T47D (cell line): Measurements from ENCODE around the gene APBA1.

Experiments used
- DNase-seq, 2 experiments: peaks; one replicate each; pipeline versions ENCODE4 v3.0.0 to v3.0.0-alpha.2; 2011 to 2012; ENCODE audit warnings: low read depth in 1 of 2, low spot score in 1 of 2
- JUND ChIP-seq: IDR thresholded peaks from 2 replicates; pipeline ENCODE4 v1.6.1; 2012; ENCODE audit warnings: low read depth
- in situ Hi-C: cut with HindIII; loops from 2 replicates; pipeline ENCODE4 v1.10.0; 2016; ENCODE audit warnings: low sequenced_read_pairs, low pct_unique_long_range_greater_than_20kb

Gene APBA1

DNA sequence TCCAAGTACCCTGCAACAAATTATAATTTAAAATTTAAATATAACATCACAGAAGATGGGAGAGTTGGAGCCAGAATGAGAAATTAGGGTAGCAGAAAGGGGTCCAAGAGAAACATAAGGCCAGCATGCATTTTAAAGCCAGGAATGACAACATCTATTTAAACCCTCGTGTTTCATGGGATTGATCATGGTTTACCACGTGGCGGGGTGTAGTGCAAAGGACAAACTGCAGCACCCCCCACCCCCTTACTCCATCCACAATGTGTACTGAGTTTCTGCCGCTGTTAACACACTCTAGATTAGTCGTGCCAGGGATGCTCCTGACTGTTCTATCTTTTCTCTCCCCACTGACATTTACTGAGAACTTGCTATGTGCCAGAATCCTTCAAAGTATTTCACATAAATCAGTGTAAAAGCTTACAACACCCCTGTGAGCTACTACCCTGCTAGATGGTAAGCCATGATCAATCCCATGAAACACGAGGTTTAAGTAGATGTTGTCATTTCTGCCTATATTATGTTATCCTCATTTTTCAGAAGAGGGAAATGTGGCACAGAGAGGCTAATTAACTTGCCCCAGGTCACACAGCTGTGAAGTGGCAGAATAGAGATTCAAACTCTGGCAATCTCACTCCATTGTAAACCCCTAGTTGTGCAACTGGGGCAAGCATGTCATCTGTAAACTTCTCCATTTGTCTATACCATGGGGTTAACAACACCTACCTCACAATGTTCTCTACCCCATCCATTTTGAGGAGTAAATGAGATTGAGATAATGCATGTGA is 210.9 kb downstream of the APBA1 start:
- in situ Hi-C loops = no loop called here
- DNase-seq = no peak
- no peak for TF ChIP-seq JUND

DNA sequence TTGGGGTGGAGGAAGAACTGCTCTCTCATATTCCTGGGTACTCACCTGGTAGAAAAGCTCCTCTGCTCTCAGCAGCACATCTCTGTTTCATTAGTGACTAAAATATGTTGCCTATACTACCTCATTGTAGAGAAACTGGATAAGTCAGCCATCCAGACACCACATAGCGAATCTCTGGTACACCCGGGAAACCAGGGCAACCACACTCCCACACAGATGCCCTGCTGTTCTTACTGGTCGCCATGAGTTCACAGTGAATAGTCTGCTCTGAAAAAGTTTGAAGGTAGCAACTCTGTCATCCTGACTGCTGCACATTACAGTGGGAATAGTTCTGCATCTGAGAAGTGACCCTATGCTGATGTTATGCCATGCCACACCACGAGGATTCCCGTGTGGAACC is 212.2 kb downstream of the APBA1 start:
- DNase-seq = no peak
- in situ Hi-C loops = no loop called here
- TF ChIP-seq JUND = no peak

DNA sequence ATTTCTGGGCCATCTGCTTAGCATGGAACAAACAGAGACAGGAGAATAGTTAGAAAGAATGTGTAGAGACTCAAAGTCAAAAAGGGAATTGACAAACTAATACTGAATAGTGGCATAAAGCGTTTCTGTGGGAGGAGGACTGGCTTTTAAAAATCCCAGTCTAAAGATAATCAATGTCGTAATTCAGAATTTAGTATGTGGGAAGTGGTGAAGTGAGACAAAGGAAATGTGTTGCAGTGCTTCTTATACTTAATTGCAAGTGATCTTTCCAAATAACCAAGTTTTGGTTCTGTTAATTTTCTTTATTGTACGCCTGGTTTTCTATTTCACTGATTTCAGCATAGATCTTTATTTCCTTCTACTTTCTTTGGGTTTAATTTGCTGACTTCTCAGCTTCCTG is 214.0 kb downstream of the APBA1 start:
- no peak for DNase-seq
- in situ Hi-C loops = no loop called here
- TF ChIP-seq JUND = no peak

DNA sequence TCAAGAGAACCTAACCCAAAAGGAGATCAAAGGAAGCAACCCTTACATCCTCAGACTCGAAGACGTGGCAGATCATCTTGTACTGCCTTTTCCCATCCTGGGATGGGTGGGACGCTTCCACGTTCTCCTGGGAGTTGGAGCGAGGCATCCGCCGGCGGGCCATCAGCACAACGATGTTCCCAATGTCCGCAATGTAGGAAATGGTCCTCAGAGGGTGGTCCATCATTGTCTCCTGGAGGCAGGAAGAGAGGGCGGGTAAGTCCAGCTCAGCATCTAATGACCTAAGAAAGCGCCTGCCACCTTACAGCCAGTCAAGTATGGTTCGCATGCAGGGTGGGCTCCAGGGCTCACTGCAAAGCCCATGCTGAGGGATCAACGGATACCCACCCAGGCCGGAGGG is 216.0 kb downstream of the APBA1 start:
- in situ Hi-C loops = no loop called here
- DNase-seq = no peak
- no peak for TF ChIP-seq JUND

DNA sequence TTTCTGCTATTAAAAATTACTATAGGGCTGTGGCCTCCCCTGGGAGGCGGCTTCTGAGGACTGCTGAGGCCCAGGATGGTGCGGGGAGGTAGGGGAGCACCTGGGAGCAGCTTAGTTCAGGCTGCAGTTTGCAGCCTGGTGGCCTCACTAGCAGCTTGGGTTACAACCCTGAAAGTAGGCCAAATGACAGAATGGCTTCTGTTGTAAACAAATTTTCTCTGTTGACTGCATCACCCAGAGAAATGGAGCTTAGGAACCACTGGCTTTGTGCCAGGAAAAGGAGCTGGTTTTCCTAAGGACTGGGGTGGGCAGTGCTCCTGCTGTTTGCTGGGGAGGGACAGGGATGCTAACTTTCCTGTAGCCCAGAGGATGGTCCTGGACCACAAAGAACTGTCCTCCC is 216.9 kb downstream of the APBA1 start:
- in situ Hi-C loops = no loop called here
- TF ChIP-seq JUND = no peak
- DNase-seq = no peak

DNA sequence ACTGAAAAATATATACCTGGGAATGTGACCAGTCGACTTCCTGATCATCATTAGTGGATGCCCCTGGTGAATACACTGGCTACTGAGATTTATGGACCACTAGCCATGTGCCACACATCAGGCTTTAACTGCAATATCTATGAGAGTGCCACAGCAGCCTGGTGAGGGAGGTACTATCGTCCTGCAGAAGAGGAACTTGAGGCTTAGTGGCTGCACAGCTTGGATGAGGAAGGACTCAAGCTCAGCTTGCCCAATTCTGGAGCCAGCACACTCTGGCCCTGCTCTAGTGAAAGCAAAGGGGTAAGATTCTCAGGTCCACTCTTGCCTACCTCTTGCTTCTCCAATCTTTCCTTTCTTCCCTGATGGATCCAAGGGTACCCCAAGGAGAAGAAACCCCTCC is 217.8 kb downstream of the APBA1 start:
- in situ Hi-C loops = no loop called here
- no peak for TF ChIP-seq JUND
- DNase-seq = no peak

DNA sequence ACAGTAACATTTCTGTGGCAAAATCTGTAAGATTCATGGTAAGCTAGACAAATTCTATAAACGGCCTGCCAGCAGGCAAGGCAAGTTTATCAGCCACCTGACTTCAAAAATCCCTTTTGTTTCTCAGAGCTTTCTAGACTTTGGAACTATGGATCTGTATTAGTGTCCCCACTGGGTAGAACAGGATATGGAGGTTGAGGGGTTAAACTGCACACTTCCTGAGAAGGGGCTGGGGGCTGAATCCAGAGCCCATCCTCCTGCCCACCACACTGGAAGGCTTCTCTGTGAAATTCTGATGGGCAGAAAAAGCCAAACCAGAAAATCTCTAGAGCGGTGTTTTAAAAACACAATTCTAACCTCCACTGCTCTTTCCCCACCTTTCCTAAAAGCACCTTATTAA is 218.4 kb downstream of the APBA1 start:
- DNase-seq = no peak
- TF ChIP-seq JUND = no peak
- in situ Hi-C loops = no loop called here

DNA sequence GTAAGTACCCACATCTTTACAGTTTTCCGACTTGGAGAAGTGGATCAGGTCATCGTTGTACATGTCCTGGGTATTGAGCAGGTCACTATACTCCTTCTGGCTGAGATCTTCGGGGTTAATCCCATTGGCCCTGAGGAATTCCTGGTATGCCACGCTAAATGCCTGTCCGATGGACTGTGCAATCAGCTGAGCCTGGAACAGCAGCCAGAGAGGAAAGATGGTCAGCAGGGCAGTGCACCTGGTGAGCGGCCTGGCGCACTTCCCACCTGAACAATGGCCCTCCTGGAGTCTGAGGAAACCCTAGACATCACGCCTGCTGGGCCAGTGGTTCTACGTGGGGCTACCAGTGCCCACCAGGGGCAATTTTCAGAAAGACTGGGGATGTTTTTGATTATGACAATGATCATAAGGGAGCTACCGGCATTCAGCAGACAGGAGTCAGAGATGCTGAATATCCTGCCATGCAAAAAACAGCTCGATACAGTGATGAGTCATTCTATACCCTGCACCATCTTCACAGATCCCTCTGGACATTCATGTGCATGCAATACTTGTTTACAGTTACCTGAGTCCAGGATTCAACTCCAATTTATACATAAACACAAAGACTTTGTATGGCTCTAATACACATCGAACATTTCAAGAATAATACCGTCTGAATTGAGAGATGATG is 219.9 kb downstream of the APBA1 start:
- no peak for DNase-seq
- no peak for TF ChIP-seq JUND
- in situ Hi-C loops = no loop called here

DNA sequence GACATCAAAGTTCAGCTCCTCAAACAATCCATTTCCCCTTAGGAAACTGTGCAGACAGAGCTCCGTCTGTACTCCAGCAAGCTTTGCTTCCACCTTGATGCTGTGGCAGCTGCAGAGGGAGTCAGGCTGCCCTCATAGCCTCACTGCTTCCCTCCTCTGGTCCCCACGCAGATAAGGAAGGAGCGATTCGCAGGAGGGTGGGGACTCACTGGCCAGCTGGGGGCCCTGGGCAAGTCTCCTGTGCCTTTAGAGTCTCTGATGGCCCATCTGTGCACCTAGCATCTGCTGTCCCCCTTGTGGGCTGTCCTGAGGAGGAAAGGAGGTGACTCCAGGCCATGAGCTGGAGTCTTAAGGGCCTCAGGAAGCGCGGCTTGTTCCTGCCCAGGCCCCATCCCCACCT is 225.7 kb downstream of the APBA1 start:
- DNase-seq = no peak
- no peak for TF ChIP-seq JUND
- in situ Hi-C loops = no loop called here

DNA sequence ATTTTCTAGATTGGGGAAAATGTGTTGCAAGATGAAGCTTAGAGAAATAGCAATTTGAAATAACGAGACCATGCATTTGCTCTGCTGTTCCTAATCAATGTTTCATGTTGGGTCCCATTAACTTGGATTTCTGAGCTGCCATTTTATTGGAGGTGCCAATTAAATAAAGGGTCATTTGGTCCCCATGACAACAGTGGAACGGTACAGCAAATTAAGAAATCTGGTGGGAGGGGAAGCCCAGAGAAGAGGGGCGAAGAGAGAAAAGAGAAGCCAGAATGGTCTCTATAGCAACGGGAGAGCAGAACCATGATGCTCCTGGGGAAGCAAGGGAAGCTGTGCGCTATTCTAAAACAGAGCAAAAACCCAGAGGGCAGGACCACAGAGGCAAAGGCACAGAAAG is 226.9 kb downstream of the APBA1 start:
- in situ Hi-C loops = no loop called here
- no peak for DNase-seq
- TF ChIP-seq JUND = no peak

DNA sequence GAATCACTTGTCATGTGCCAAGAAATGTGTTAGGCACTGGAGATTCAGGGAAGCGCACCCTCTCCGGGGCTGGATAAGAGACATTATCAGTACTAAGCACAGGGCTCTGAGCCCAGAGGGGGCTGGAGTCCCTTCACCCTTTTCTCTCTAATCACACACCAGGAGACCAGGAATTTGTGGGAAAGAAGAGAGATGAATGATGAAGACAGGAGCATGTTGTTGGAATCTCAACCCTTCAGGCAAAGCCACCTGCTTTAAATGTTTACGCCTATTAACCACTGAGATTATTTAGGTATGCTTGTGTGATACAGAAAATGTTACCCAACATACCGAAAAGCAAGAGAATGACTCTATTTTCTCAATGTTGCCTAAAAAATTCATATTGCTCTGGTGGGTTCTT is 227.4 kb downstream of the APBA1 start:
- no peak for DNase-seq
- no peak for TF ChIP-seq JUND
- in situ Hi-C loops = no loop called here

DNA sequence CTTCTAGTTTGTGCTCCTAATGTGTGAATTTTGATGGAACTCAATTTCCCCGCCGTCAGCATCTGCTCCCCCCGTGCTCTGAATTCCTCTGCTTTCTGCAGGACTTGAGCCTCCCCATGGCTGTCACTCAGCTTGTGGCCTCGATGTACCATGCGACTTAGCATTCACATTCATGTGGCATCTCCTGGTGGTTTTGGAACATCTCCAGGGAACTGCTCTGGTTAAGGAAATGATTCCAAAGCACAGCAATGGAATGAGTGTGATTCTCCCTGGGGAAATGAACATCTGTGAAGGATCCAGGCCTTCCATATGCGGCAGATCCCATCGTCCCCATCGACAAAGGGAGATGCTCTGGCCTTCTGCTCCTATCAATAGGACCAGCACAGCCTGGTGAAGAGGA is 228.2 kb downstream of the APBA1 start:
- in situ Hi-C loops = no loop called here
- DNase-seq = no peak

DNA sequence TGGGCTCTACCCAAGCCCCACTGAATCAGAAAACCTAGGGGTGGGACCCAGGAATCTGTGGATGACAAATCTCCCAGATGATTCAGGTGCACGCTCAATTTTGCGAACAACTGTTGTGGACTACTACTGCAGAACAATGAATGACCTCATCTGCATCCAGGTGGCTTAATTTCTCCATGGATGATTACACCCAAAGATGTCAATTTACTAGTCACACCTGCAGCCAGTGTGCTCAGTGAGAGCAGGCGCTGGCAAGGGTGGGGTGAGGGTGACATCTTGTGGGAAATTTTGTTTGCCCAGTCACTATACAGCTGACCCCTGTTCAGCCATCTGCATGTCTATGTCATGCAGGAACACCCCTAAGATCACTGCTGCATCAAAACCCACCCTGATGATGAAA is 229.0 kb downstream of the APBA1 start:
- in situ Hi-C loops = no loop called here
- DNase-seq = no peak
- TF ChIP-seq JUND = no peak

More for the DNA sequence above, 228.2 kb downstream of the APBA1 start:
- no peak for TF ChIP-seq JUND
